Midbrain (tissue), 1 donor: ENCODE results near the gene ENG.
"Not testable (repeated sequence)": the region's sequence is repeated elsewhere in the genome, so short reads cannot be mapped to it uniquely, and the experiment has no call there.

Experiments used
- DNase-seq: peaks from one replicate; lab custom pipeline; 2025; lab: John Stamatoyannopoulos, UW

ENG gene

DNA sequence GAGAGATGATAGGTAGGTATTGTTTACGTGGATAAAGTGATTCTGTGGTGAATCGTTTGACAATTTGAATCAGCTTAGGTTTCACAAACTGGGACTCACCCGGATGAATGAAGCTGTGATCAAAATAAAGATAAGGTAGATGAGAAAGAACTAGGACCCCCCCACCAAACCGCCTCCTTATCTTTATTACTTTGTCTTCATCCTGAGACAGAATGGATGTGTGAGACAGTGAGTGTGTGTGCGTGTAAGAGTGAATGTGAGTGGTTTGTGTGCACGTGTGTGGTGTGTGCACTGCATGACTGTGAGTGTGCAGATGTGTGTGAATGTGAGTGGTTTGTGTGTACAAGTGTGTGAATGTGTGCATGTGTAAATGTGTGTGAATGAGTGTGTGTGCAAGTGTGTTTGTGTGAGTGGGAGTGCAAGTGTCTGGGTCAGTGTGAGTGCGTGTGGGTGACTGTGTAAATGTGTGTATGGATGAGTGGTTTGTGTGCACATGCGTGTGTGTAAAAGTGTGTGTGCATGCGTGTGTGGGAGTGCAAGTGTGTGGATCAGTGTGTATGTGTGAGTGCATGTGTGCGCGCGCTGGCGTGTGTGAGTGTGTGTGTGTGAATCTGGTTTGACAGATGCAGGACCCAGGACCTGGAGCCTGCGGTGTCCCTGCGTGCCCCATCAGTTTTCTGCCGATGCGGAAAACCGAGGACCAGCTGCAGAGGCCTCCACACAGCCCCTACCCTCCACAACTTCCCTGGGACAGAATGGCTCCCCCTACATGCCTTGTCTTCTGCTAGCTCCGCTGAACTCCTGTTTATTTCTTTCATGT lies 11.4 kb upstream of the ENG start:
- DNase-seq = no peak

DNA sequence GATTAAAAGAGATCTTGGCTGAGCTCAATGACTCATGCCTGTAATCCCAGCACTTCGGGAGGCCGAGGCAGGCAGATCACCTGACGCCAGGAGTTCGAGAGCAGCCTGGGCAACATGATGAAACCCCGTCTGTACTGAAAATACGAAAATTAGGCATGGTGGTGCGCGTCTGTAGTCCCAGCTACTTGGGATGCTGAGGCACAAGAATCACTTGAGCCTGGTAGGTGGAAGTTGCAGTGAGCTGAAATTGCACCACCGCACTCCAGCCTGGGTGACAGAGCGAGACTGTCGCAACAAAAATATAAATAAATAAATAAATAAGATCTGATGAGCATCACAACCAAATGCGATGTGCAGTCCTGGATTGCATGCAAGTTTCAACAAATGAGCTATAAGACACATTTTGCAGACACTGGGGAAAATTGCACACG lies 8.7 kb upstream of the ENG start:
- DNase-seq = no peak

DNA sequence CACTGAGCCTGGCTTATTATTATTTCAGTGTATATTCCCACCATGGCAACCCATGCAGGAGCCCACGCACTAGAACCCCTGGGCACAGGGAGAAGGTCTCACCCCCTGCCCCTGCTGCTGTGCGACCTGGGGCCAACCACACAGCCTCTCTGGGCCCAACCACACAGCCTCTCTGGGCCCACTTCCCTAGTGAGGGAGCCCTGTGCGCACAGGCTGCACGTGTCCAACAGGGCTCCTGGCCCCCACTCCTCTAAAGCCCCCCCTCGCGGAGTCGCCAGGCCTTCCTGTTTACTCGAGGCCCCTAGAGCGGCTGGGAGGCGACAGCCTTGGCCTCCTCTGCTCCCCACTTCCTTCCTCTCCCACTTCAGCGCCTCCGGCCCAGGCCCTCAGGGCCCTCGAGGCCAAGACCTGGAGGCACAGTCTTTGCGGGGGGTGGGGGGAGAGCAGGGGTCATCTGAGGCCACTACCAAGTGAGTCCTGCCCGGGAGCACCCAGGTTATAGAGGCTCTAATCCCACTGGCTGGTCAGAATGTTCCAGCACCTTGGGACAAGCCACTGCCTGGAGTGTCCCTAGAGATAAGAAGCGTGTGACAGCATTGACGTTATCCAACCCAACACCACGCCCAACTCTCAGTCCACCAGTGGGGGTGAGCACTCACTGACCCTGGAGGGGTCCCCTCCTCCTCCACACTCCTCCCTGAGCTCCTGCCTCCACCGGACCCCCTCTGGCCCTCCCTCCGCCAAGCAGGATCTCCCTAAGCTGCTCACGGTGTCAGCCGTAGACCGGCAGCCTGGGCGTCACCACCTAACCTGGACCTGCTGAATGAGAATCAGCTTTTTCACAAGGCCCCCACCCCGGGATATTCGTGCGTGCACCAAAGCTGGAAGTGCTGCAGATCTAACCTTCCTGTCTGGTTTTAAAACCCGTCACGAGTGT lies 7.9 kb upstream of the ENG start:
- DNase-seq = peak; percentile 55

- DNase-seq = no peak
These were observed 6.3 kb upstream of the ENG start for GRCh38 chr9:127860779-127861178.

- DNase-seq = no peak
These were observed 5.8 kb upstream of the ENG start for GRCh38 chr9:127860260-127860659.

GRCh38 chr9:127858041-127858512 lies 3.6 kb upstream of the ENG start:
- DNase-seq = no peak

GRCh38 chr9:127857278-127857677 lies 2.8 kb upstream of the ENG start:
- DNase-seq = no peak

GRCh38 chr9:127856729-127857116 lies 2.3 kb upstream of the ENG start:
- no peak for DNase-seq

- DNase-seq = no peak
These were observed 1.8 kb upstream of the ENG start for GRCh38 chr9:127856094-127856728.

- DNase-seq = no peak
These were observed 1.1 kb upstream of the ENG start for GRCh38 chr9:127855522-127855921.

DNA sequence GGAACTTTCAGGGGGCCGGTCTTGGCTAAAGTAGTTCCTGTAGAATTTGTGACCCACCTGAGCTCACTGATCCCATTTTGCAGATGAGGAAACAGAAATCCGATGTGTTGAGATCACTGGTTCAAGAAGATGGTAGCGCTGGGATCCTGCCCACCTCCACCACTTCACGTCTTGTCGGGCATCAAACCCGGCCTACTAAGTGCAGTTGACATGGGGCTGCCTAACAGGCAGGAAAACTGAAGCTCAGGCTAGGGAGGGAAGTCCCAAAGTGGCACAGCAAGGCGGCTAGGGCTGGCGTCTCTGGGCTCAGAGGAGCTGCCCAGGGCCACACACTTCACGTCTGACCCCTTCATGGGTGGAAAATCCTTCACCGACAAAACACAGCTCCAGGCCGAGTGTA lies 502 bp upstream of the ENG start:
- DNase-seq = no peak

DNA sequence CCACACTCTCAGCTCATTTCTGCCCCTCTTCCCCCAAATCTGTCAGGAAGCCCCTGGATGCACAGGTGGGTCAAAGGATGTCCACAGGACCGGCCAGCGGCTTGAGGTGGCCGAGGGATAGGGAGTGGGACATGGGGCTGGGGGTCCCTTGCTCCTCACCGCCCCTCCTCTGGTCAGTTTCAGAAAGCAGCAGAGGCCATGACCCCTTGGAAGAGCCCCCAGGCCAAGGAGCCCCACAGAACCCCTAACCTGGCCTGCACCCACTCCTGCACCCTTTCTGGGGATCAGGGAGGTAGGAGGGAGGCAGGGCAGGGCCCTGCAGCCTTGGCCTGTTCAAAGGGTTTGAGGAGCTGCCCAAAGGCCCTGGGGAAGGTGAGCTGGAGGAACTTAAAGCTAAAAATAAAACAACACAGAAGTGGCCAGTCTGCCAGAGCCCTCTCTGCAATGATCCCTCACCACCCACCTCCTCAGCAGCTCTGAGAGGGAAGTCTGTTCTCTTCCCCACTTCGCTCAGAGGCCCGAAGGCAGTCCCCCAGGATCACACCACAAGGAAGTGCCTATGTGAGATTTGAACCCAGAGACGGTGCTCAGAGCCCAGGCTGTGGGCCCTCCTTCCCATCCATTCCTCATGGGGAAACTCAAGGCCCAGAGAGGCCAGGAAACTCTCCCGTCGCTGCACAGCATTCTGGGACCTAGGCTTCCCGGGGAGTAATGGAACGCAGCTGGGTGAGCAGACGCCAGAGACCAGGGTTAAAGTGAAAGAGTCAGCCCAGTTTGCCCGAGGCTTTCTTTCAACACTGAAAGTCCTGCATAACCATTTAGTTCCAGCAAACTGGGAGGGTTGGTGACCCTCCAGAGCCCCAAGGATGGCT lies 910 bp downstream of the ENG start:
- no peak for DNase-seq

GRCh38 chr9:127852829-127853228 lies 1.6 kb downstream of the ENG start:
- no peak for DNase-seq

GRCh38 chr9:127850286-127850830 lies 4.1 kb downstream of the ENG start:
- DNase-seq = no peak

DNA sequence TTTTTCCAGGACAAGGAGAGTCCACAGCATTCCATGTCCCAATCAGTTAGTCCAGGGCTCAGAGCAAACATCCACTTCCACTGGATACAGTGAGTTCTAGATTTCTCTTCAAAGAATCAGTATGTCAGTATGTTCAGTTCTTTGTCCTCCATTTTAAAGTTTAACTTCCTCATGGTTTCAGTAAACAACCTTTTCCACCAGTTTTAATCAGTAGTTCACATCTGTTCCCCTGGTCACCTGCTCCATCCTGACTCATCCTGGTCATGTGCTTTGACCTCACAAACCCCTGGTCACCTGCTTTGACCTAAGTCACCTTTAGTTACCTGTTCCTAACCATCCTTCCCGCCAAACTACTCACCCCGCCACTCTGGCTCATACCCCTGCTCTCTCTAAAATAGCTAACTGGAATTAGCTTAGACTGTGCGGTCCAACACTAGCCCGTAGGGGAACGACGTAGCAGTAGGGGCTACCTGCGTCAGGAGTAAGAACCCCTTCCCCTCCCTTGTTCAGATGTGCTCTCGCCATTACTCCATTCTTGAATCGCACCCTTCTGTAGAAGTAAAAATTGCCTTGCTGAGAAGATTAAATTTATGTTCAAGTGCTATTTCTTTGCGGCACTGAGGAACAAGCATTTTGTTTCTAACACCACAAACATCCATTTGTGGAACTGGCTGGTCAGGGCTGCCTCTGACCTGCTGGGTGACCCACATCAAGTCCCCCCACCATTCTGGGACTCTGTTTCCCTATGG lies 5.5 kb downstream of the ENG start:
- DNase-seq = no peak

DNA sequence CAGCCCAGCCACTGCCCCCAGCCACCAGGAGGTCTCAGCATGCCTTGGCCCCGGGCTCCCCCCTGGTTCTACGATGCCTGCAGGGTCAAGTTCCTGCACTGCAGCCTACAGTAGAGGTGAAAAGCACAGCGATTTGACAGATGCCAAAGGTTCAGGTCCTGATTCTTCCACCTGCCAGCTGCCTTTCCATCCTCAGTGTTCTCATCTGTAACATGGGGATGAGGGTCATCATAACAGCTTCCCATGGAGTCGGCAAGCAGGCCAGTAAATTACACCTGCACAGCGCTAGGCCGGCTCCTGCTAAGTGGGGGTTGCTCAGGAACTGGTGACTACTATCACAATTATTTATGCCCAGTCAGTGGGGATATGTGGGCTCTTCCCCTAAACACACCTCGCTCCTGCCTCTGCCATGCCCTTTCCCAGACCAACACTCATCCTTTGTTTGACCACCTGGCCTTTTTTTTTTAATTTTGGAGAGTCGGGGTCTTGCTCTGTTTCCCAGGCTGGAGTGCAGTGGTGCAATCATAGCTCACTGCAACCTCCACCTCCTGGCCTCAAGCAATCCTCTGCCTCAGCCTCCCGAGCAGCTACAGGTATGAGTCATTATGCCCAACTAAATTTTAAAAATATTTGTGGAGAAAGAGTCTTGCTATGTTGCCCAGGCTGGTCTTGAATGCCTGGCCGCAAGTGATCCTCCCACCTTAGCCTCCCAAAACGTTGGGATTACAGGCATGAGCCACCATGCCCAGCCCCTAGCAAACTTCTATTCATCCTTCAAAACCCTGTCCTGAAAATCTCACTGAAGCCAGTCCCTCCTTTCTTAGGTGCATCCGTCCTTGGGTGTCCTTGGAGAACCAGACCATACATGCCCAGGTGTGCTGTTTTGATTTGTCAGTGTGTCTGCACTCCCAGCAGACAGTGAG lies 6.4 kb downstream of the ENG start:
- no peak for DNase-seq

- no peak for DNase-seq
These were observed 7.3 kb downstream of the ENG start for GRCh38 chr9:127847178-127847510.

DNA sequence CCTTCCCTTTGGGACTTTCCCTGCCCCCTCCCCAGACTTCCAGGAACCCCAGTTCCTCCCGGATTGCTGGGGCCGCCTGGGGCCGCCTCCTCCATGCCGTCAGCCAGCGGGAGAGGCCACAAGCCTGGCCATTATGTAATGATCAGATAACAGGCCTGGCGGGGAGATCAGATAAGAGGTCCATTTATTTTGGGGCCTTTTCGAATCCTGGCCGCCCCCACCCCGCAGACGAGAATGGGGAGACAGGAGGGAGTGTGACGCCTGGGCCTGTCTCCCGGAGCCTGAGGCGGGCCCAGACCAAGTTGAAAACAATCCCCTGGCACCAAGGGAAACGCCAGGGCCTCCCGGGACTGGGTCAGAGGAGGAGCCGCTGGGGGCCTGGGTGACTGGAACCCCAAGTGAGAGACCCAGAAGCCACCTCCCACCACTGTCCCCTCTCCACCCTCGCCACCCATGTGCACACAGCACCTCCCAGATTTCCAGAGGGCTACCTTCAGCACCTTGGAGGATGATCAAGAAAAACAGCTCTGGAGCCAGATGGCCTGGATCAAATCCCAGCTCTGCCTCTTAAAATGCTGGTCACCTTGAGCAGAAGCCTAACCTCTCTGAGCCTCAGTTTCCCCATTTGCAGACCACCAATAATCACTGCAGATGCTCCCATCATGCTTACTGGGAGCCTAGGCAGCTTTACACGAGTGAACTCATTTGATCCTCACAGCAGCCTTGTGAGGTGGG lies 7.8 kb downstream of the ENG start:
- DNase-seq = no peak

- DNase-seq = not testable (repeated sequence)
These were observed 8.8 kb downstream of the ENG start for GRCh38 chr9:127845619-127846018.
